Activated CD4-positive, alpha-beta memory T cell treated with anti-CD3 and anti-CD28 coated beads, Interleukin-2, amount 10 ng/mL, durations not matched to agents 7 days and 5 days (primary cell): Measurements from ENCODE around the gene MRPL23. TPM values are rescaled to one million over a fixed set of nuclear protein-coding genes. Genes with fewer than 3 reads are reported as not detected.

ENCODE experiments used
- CTCF ChIA-PET: fragments of 350-600 bp; sonication (Branson Sonifier 250); formaldehyde crosslinking; loops from one replicate; lab custom pipeline; 2021; ENCODE audit warnings: antibody characterized with exemption, inconsistent platforms; lab: Charles Lee
- POLR2A ChIA-PET: fragments of 350-600 bp; sonication (Branson Sonifier 250); formaldehyde crosslinking; loops from one replicate; lab custom pipeline; 2021; ENCODE audit warnings: antibody characterized with exemption; lab: Charles Lee
- DNase-seq: peaks from one replicate; pipeline ENCODE4 v3.0.0-alpha.2; 2020
- H3K27ac Mint-ChIP-seq: one replicate; pipeline ENCODE4 v1.8.0; 2021; ENCODE audit warnings: mild to moderate bottlenecking, mixed read lengths
- H3K27me3 Mint-ChIP-seq: one replicate; pipeline ENCODE4 v1.8.0; 2021; ENCODE audit warnings: mixed read lengths
- H3K36me3 Mint-ChIP-seq: one replicate; pipeline ENCODE4 v1.8.0; 2021; ENCODE audit warnings: low read depth, mixed read lengths
- H3K4me1 Mint-ChIP-seq: one replicate; pipeline ENCODE4 v1.8.0; 2021; ENCODE audit warnings: mixed read lengths
- H3K4me3 Mint-ChIP-seq: one replicate; pipeline ENCODE4 v1.8.0; 2021; ENCODE audit warnings: mild to moderate bottlenecking, mixed read lengths
- H3K9me3 Mint-ChIP-seq: one replicate; pipeline ENCODE4 v1.8.0; 2021; ENCODE audit warnings: mixed read lengths
- total RNA-seq, 2 experiments: library from RNA; stranded (reverse); gene quantifications; one replicate each; pipeline ENCODE4 v1.2.3, GENCODE V29; 2021

MRPL23 gene
- total RNA-seq, 2 experiments from 2014 or later = 99.8 to 99.9 TPM

DNA sequence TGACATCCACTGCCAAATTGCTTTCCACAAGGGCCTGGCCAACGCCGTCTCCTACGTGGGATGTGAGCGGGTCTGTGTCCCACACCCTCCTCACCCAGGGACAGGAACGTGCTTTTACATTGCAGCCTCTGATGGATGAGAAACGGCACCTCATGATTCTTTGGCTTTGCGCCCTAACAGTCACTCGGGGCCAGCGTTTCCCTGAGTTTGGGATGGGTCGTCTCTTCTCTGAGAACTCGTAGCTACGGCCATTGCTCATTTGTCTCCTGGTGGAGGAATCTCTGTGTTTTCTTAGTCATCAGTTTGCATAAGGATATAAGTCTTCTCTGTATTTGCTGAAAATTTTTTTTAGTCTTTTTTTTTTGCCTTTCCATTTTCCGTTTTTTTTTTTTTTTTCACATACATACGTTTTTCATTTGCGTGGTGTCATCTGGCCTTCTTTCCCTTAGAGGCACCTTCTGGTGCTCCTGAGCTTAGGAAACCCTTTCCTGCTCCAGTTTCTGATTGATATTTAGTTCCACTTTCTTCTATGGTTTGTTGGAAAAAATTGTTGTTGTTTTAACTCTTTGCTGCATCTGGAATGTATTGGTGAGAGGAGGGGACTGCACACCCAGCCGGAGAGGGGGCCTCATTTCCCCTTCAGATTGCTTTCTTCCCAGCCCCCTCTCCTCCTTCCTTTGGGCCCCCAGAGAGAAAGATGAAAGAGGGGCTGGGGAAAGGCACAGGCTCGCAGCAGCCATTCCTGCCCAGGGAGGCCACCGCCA lies 15.6 kb upstream of the MRPL23 start:
- no peaks in the 10 kb centered on the region for H3K4me1 Mint-ChIP-seq
- peaks cover 19% of the 10 kb centered on the region for H3K27me3 Mint-ChIP-seq
- no peak overlapping the region for H3K4me3 Mint-ChIP-seq
- POLR2A ChIA-PET = no interaction called here
- CTCF ChIA-PET = interaction anchor here (1.2 kb wide), 1 partner anchor 49 kb away, joined by 4 read pairs; no protein-coding TSS in a partner anchor
- DNase-seq = no peak
- H3K36me3 Mint-ChIP-seq = no peaks in the 10 kb centered on the region
- no peak overlapping the region for H3K27ac Mint-ChIP-seq
- H3K9me3 Mint-ChIP-seq = no peaks in the 10 kb centered on the region

DNA sequence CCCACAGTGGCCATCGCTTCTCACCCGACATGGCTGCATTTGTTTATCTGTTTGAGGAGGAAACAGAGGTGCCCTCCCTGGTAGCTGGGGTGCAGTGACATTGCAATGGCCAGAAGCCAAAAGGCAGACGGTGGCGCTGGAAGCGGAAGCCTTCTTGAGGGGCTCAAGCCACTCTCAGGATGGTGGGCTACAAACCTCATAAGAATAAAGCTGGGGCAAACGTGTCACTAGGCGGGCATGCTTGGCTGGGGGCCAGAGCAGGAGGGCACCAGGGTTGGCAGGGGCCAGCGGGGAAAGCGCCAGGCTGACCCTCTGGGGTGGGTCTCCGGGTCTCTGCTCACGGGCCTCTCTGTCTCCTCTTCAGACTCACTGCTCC lies 15.0 kb upstream of the MRPL23 start:
- no peak overlapping the region for H3K4me3 Mint-ChIP-seq
- no peaks in the 10 kb centered on the region for H3K36me3 Mint-ChIP-seq
- no peaks in the 10 kb centered on the region for H3K4me1 Mint-ChIP-seq
- no peak overlapping the region for H3K27ac Mint-ChIP-seq
- POLR2A ChIA-PET = no interaction called here
- peaks cover 19% of the 10 kb centered on the region for H3K27me3 Mint-ChIP-seq
- CTCF ChIA-PET = interaction anchor here (1.2 kb wide), 1 partner anchor 50 kb away, joined by 4 read pairs; no protein-coding TSS in a partner anchor
- no peaks in the 10 kb centered on the region for H3K9me3 Mint-ChIP-seq
- DNase-seq = no peak

DNA sequence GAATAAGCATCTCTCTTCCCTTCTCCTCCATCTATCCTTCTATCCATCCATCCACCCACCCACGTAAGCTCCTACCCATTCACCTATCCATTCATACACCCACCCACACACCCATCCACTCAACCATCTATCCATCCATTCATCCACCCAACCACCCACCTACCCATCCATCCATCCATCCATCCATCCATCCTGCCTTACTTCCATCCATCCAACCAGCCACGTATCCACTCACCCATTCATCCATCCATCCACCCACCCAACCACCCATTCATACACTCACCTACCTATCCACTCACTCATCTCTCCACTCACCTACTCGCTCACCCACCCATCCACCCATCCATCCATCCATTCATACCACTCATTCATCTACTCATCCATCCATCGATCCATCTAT lies 14.5 kb upstream of the MRPL23 start:
- Mint-ChIP-seq H3K36me3 (no peaks in the 10 kb centered on the region), H3K9me3 (no peaks in the 10 kb centered on the region), H3K27ac (no peak overlapping the region), H3K27me3 (peaks cover 19% of the 10 kb centered on the region), H3K4me1 (no peaks in the 10 kb centered on the region), H3K4me3 (no peak overlapping the region)
- DNase-seq = no peak
- POLR2A ChIA-PET = interaction anchor here (1.1 kb wide), 1 partner anchor 16 kb away, joined by 3 read pairs; no protein-coding TSS in a partner anchor
- CTCF ChIA-PET = no interaction called here

DNA sequence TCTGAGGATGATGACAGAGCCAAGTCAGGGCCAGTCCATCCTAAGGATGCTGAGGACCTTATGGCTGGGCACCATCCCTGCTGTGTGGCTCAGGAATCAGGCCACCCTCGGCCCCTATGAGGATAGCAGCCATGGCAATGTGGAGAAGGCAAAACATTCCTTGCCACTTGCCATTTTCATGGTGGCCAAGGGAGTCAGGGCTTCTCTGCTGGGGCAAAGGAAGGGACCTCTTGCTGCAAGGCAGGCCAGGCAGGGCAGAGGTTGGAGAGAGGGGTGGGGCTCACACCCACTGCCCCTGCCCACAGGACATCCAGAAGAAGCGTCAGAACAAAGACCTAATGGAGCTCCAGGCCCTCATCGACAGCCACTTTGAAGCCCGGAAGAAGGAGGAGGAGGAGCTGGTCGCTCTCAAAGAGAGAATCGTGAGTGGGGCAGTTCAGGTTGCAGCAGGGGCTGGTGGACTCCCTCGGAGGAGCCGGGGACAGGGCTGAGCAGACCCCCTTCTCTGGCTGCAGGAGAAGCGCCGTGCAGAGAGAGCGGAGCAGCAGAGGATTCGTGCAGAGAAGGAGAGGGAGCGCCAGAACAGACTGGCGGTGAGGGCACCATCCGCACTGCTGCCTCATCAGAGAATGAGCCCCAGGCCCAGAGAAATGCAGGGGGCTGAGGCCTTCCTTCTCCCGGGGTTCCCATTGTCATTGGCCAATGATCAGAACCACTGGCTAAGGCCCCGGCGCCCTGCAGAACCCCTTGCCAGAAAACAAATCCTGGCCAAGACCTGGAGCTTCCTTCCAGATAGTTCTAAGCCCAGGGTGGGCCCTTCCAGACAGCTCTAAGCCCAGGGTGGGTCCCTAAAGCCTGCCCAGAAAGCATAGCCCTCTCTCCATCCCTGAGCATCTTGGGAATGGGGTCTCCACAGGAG lies 13.5 kb upstream of the MRPL23 start:
- Mint-ChIP-seq H3K4me3 (no peak overlapping the region), H3K9me3 (no peaks in the 10 kb centered on the region), H3K27me3 (peaks cover 19% of the 10 kb centered on the region), H3K4me1 (no peaks in the 10 kb centered on the region), H3K27ac (no peak overlapping the region), H3K36me3 (no peaks in the 10 kb centered on the region)
- ChIA-PET POLR2A (interaction anchor here (1.1 kb wide), 1 partner anchor 17 kb away, joined by 3 read pairs; no protein-coding TSS in a partner anchor), CTCF (no interaction called here)
- no peak for DNase-seq

DNA sequence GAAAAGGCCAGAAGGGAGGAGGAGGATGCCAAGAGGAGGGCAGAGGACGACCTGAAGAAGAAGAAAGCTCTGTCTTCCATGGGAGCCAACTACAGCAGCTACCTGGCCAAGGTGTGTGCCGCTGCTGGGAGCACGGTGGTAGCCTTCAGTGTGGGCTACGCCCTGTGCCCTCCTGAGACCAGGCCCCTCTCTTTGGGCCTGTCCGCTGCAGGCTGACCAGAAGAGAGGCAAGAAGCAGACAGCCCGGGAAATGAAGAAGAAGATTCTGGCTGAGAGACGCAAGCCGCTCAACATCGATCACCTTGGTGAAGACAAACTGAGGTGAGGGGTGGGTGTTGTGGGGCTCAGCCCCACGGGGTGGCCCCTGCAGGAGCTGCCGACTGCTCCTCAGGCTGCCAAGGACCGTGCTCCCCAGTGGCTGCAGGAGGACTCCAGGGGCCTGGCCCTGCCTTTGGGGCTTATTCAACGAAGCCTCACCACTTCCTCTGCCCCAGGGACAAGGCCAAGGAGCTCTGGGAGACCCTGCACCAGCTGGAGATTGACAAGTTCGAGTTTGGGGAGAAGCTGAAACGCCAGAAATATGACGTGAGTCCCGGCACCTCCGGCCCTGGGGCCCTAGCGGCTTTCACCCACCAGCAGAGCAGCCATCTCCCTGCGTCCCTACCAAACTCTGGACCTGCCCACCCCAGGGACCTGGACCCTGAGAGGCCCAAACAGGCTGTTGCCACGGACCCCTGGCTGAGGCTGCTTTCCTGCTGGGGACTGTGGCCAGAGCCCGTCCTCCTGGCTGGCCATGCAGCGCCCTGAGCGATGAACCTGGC lies 12.6 kb upstream of the MRPL23 start:
- Mint-ChIP-seq H3K27ac (no peak overlapping the region), H3K27me3 (peaks cover 19% of the 10 kb centered on the region), H3K9me3 (no peaks in the 10 kb centered on the region), H3K4me3 (no peak overlapping the region), H3K4me1 (peaks cover 3% of the 10 kb centered on the region), H3K36me3 (no peaks in the 10 kb centered on the region)
- DNase-seq = no peak
- ChIA-PET CTCF (no interaction called here), POLR2A (no interaction called here)

DNA sequence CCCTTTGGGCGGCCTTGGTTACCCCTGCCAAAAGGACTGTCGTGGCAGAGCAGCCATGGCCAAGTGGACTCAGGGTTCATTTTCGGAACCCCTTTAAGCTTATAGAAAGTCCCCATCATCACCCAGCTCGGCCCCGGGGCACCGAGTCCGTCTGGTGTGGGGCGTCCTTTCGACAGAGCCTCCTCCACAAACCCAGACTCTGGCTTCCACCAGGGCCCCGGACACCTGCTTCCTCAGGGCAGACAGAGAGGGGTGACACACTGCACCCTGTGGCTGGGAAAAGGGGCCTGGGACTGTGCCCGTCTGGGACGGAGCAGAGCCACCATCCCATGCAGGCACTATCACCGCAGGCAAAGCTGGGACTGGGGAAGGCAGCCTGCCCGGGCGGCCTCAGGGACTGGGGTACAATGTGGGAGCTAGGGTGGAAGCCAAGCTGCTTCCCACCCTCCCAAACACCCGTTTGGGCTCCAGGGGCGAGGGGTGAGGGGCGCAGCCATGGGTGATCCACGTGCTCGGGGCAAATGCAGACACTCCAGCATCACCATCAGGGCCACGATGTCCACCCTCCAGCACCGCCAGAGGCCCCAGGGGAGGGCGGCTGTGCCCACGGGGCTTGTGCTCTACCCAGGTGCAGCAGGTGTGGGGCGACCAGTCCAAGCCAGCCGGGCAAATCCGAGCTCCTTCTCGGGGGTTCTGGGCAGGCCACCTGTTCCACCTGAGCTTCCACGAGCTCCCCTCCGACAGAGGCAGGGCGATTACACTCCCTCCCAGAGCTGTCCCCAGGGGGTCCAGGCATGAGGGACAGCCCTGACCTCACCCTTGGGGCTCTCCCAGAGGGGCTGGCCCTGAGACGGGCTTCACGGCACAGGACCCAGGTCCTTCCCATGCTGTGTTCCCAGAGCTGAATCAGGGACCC lies 11.7 kb upstream of the MRPL23 start:
- H3K4me3 Mint-ChIP-seq = no peak overlapping the region
- ChIA-PET CTCF (no interaction called here), POLR2A (no interaction called here)
- H3K4me1 Mint-ChIP-seq = peaks cover 3% of the 10 kb centered on the region
- no peaks in the 10 kb centered on the region for H3K9me3 Mint-ChIP-seq
- no peaks in the 10 kb centered on the region for H3K36me3 Mint-ChIP-seq
- no peak overlapping the region for H3K27ac Mint-ChIP-seq
- H3K27me3 Mint-ChIP-seq = peaks cover 18% of the 10 kb centered on the region
- no peak for DNase-seq

DNA sequence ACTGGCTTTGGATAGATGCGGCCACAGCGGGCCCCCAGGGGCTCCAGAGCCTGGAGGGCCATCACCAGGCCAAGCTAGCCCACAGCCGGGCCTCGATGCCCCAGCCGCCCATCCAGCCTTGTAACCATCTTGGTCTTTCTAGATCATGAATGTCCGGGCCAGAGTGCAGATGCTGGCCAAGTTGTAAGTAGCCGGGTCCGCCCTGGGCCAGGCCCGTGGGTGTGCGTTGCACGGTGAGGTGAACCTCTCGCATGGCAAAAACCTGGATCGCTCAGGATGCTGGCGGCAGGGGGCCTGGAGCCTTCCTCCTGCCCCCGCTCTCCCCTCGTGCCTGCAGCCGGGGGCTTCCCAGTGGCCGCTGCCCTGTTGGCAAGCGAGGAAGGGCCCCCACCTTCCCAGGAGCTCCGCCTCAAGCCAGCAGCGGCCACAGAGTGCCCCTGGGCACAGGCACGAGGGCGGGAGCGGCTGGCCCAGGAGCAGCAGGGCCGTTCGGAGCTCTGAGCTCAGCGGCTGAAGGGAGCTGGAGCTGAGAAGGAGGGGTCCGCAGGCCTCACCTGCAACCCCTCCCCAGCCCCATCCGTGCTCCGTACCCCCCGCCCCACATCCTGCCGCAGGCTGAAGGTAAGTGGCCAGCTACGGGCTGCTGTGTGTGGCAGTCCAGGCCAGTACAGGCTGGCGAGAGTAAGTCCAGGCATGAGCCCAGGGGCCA lies 10.9 kb upstream of the MRPL23 start:
- Mint-ChIP-seq H3K36me3 (no peaks in the 10 kb centered on the region), H3K27ac (no peak overlapping the region), H3K9me3 (no peaks in the 10 kb centered on the region), H3K4me3 (no peak overlapping the region), H3K27me3 (peaks cover 14% of the 10 kb centered on the region), H3K4me1 (peaks cover 3% of the 10 kb centered on the region)
- ChIA-PET POLR2A (no interaction called here), CTCF (no interaction called here)
- no peak for DNase-seq

DNA sequence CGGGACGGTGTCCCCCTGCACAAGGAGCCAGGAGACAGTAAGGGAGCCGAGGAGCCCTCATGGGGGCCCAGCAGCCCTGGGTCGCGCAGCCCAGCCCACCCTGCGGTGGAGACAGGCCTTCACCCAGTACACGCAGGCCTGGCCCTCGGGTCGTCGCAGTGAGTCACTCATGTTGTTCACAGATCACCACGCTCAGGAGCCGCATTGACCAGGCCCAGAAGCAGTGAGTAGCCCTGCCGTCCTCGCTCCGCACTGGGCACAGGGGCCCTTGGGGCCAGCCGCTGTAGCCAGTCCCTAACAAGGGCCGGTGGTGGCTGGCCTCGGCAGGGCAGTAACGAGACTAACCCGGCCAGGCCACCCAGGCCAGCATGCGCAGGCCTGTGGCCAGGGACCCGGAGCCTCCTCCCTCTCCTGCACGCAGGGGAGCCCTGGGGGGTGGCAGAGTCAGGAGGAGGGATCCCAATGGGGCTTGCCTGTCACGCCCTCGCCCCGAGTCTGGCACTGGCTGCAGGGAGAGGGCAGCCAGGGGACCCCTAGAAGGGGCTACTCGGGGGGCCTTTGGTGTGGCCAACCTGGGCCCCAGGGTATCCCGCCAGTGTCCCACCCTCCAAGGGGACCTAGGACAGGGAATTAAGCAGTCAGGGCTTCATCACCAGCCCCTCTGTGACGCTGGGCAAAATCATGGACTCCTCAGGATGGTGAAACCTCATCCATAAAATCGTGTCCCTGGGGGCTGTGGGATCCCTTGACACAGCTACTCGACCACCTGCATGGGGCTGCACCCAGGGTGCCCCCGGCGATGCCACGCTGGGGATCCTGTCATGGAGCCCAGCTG lies 10.1 kb upstream of the MRPL23 start:
- Mint-ChIP-seq H3K4me1 (peaks cover 3% of the 10 kb centered on the region), H3K27ac (no peak overlapping the region), H3K9me3 (no peaks in the 10 kb centered on the region), H3K4me3 (no peak overlapping the region), H3K27me3 (peaks cover 7% of the 10 kb centered on the region), H3K36me3 (no peaks in the 10 kb centered on the region)
- CTCF ChIA-PET = no interaction called here
- POLR2A ChIA-PET = no interaction called here
- DNase-seq = no peak

DNA sequence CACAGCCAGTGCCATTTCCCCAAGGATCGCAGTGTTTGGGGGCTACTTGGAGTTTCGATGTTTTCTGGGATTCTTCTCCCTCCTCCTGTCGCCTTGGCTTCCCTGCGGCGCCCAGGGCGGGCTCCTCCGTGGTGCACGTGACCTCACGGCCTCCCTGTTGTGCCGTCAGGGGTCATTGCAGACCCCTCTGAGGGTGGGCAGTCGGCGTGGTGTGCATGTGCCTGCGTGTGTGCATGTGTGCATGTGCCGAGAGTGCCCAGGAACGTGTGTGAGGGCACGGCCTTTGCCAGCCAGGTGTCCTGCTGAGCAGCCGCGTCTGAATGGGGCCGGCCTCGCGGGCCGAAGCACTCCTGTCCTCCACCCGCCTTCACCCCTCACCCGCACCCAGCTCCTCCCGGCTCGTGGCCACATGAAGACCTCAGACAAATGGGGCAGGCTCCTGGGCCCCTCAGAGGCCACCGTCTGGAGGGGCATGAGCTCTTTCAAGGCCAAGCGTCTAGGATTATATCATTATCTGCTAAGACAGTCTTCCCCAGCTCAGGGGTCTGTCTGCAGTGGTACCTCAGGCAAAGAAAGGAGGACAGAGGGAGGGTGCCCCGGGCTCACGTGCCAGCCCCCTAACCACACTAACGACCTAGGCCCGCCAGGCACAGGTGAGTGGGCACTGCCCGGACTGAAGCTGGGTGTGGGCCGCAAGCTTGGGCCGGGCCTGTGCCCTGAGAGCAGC lies 9.4 kb upstream of the MRPL23 start:
- no peak overlapping the region for H3K27ac Mint-ChIP-seq
- peaks cover 6% of the 10 kb centered on the region for H3K27me3 Mint-ChIP-seq
- H3K36me3 Mint-ChIP-seq = no peaks in the 10 kb centered on the region
- H3K9me3 Mint-ChIP-seq = no peaks in the 10 kb centered on the region
- peaks cover 3% of the 10 kb centered on the region for H3K4me1 Mint-ChIP-seq
- ChIA-PET POLR2A (no interaction called here), CTCF (no interaction called here)
- DNase-seq = no peak
- no peak overlapping the region for H3K4me3 Mint-ChIP-seq

DNA sequence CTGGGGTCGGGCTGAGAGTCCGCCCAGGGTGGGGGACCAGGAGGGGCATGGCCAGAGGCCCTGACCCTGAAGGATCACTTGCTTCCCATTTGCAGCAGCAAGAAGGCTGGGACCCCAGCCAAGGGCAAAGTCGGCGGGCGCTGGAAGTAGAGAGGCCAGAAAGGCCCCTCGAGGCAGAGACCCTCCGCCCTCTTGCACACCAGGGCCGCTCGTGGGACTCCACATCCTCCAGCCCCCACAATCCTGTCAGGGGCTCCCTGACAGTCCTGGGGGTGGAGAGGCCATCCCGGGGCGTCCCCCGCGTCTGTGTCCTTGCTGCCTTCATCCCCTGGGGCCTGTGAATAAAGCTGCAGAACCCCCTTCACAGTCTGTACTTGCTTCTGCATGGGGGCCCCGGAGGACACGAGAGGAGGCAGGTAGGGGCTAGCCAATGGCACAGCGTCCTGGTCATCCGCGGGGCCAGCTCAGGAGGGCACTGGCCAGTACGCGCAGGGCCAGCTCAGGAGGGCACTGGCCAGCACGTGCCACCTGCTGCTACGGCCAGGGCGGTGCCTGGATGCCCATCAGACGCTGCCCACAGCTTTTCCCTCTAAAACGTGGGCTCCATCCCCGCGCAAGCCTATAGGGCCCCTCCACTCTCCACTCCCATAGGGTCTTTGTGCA lies 8.7 kb upstream of the MRPL23 start:
- ChIA-PET CTCF (no interaction called here), POLR2A (no interaction called here)
- Mint-ChIP-seq H3K27ac (no peak overlapping the region), H3K4me3 (no peak overlapping the region), H3K27me3 (peaks cover 3% of the 10 kb centered on the region), H3K4me1 (peaks cover 3% of the 10 kb centered on the region), H3K9me3 (no peaks in the 10 kb centered on the region), H3K36me3 (no peaks in the 10 kb centered on the region)
- DNase-seq = no peak
